Naive thymus-derived CD8-positive, alpha-beta T cell (primary cell): Measurements from ENCODE around the gene TRHDE. TPM values are rescaled to one million over a fixed set of nuclear protein-coding genes. Genes with fewer than 3 reads are reported as not detected.

Source experiments
- ATAC-seq, 2 donors: fragments of 150-1000 bp; cut with Tn5 transposase in 1 of 2; sonication (Bioruptor Pico), chemical (Tn5 transposase) in 1 of 2; 1 replicate in 1 of 2; 2 replicates in 1 of 2; pipeline ENCODE4 v1.10.0; 2021; ENCODE audit warnings: mild to moderate bottlenecking in 2 of 2, moderate library complexity in 2 of 2
- POLR2A ChIA-PET: fragments of 350-600 bp; sonication (Branson Sonifier 250); formaldehyde crosslinking; loops from one replicate; lab custom pipeline; 2021; ENCODE audit warnings: antibody characterized with exemption; lab: Charles Lee
- DNase-seq, 10 donors: peaks; one replicate each; pipeline versions ENCODE4 v3.0.0 to v3.0.0-alpha.2; 2020 to 2022
- H3K27ac Mint-ChIP-seq, 10 donors: one replicate each; pipeline ENCODE4 v1.8.0; 2020 to 2022; ENCODE audit warnings: mild to moderate bottlenecking in 10 of 10, mixed read lengths in 10 of 10, moderate library complexity in 4 of 10, inconsistent platforms in 1 of 10
- H3K27me3 Mint-ChIP-seq, 5 donors: one replicate each; pipeline ENCODE4 v1.8.0; 2021 to 2022; ENCODE audit warnings: mixed read lengths in 5 of 5
- H3K36me3 Mint-ChIP-seq, 3 donors: one replicate each; pipeline ENCODE4 v1.8.0; 2020 to 2022; ENCODE audit warnings: mixed read lengths in 3 of 3, mild to moderate bottlenecking in 2 of 3, inconsistent platforms in 1 of 3
- H3K4me1 Mint-ChIP-seq, 4 donors: one replicate each; pipeline ENCODE4 v1.8.0; 2021 to 2022; ENCODE audit warnings: mixed read lengths in 4 of 4
- H3K4me3 Mint-ChIP-seq, 10 donors: one replicate each; pipeline ENCODE4 v1.8.0; 2020 to 2022; ENCODE audit warnings: mild to moderate bottlenecking in 10 of 10, mixed read lengths in 10 of 10, moderate library complexity in 6 of 10, inconsistent platforms in 1 of 10
- H3K9me3 Mint-ChIP-seq, 9 donors: one replicate each; pipeline ENCODE4 v1.8.0; 2020 to 2022; ENCODE audit warnings: mixed read lengths in 9 of 9, mild to moderate bottlenecking in 3 of 9, inconsistent platforms in 1 of 9, moderate library complexity in 1 of 9
- polyA plus RNA-seq, 3 donors: library from polyadenylated mRNA; unstranded; fragments of 300-500 nt; fragmentation: Illumina TruSeq; gene quantifications; one replicate each; pipeline ENCODE4 v1.2.3, GENCODE V29; 2021
- total RNA-seq, 8 experiments: library from RNA in 2 of 8; stranded (reverse) in 2 of 8; gene quantifications; one replicate each; pipeline ENCODE4 v1.2.3 and lab custom pipeline; 2021 to 2026

The TRHDE gene
- total and polyA plus RNA-seq, 5 experiments from 2014 or later: not detected

GRCh38 chr12:72574138-72574537 is 302.0 kb downstream of the TRHDE start:
- Mint-ChIP-seq H3K4me3 (no peak overlapping the region), H3K27ac (no peak overlapping the region), H3K9me3 (peaks cover 0 to 14% (median 0%) of the 10 kb centered on the region in 9 donors), H3K4me1 (no peaks in the 10 kb centered on the region), H3K27me3 (no peaks in the 10 kb centered on the region), H3K36me3 (no peaks in the 10 kb centered on the region)
- no peak for ATAC-seq
- no peak for DNase-seq
- POLR2A ChIA-PET: no interaction called here

DNA sequence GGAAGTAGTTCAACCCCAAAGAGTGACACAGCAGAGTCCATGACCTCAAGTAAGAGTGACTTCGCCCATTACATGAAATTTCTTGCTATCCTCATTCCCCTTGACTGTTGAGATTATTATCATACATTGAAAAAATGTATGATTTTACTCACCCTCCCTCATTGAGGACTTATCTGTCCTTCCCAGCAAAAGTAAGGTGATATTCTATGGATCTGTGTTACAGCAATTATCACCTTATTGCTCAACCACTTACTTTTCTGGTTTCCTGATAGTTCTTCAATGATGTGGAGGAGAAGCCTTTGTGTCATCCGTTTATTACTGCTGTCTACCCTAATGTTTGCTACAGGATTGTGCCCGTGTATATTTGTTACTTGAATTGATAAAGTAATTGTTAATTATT is 306.2 kb downstream of the TRHDE start:
- Mint-ChIP-seq H3K4me1 (no peaks in the 10 kb centered on the region), H3K9me3 (peaks cover 0 to 14% (median 0%) of the 10 kb centered on the region in 9 donors), H3K36me3 (no peaks in the 10 kb centered on the region), H3K4me3 (no peak overlapping the region), H3K27ac (no peak overlapping the region), H3K27me3 (no peaks in the 10 kb centered on the region)
- ATAC-seq (no peak), DNase-seq (no peak)
- POLR2A ChIA-PET: no interaction called here

GRCh38 chr12:72586456-72586855 is 314.3 kb downstream of the TRHDE start:
- POLR2A ChIA-PET: no interaction called here
- Mint-ChIP-seq H3K36me3 (no peaks in the 10 kb centered on the region), H3K4me3 (no peak overlapping the region), H3K27ac (no peak overlapping the region), H3K4me1 (no peaks in the 10 kb centered on the region), H3K9me3 (peaks cover 0 to 29% (median 8%) of the 10 kb centered on the region in 9 donors), H3K27me3 (no peaks in the 10 kb centered on the region)
- no peak for DNase-seq
- no peak for ATAC-seq

DNA sequence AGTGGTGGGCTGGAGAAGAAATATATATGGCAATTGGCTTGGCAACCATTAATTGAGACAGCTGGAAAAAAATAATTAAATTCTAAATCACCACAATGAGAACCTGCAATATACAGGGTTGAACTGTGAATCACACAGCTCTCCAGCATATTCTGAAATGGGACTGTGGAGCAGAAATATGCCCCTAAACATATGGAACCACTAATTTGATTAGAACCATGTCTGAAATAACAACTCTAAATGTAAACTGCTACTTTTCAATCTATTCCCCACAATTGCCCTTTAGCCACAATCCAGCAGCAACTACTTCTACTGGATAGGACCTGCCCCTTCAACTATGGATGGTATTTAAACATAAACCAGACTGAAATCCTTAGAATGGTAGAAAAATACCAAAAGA is 330.4 kb downstream of the TRHDE start:
- Mint-ChIP-seq H3K4me3 (no peak overlapping the region), H3K27me3 (no peaks in the 10 kb centered on the region), H3K36me3 (no peaks in the 10 kb centered on the region), H3K27ac (no peak overlapping the region), H3K9me3 (peaks cover 0 to 33% (median 9%) of the 10 kb centered on the region in 9 donors), H3K4me1 (no peaks in the 10 kb centered on the region)
- no peak for DNase-seq
- POLR2A ChIA-PET: no interaction called here
- ATAC-seq: no peak

DNA sequence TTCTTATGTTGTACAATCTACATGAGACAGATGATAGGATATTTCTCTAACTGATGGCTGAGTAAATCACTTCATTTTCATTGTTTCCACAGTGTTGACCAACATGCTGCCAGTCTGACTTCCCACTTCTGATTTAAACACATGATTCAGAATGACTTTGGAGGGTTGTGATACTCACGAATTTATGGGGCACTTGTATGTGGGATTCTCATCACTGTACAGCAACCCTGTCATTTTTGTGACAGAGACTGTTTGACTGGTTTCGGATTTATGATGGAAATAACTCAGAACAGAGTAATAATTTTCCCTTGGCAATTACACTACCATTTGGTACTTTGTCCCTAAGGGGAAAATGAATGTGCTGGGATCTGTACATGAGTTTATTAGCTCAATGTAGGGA is 333.8 kb downstream of the TRHDE start:
- ATAC-seq: no peak
- POLR2A ChIA-PET: no interaction called here

GRCh38 chr12:72610342-72610741 is 338.2 kb downstream of the TRHDE start:
- Mint-ChIP-seq H3K27ac (no peak overlapping the region), H3K4me3 (no peak overlapping the region), H3K36me3 (no peaks in the 10 kb centered on the region), H3K9me3 (peaks cover 0 to 9% (median 0%) of the 10 kb centered on the region in 9 donors), H3K27me3 (no peaks in the 10 kb centered on the region), H3K4me1 (no peaks in the 10 kb centered on the region)
- no peak for ATAC-seq
- POLR2A ChIA-PET: no interaction called here
- no peak for DNase-seq

More for the DNA sequence above, 333.8 kb downstream of the TRHDE start:
- H3K27ac Mint-ChIP-seq: no peak overlapping the region
- no peaks in the 10 kb centered on the region for H3K27me3 Mint-ChIP-seq
- no peak overlapping the region for H3K4me3 Mint-ChIP-seq
- no peak for DNase-seq
- H3K4me1 Mint-ChIP-seq: no peaks in the 10 kb centered on the region
- H3K36me3 Mint-ChIP-seq: no peaks in the 10 kb centered on the region
- peaks cover 0 to 22% (median 4%) of the 10 kb centered on the region in 9 donors for H3K9me3 Mint-ChIP-seq

GRCh38 chr12:72610854-72611358 is 338.7 kb downstream of the TRHDE start:
- DNase-seq (no peak), ATAC-seq (no peak)
- Mint-ChIP-seq H3K9me3 (peaks cover 0 to 11% (median 0%) of the 10 kb centered on the region in 9 donors), H3K27me3 (no peaks in the 10 kb centered on the region), H3K27ac (no peak overlapping the region), H3K4me1 (no peaks in the 10 kb centered on the region), H3K36me3 (no peaks in the 10 kb centered on the region), H3K4me3 (no peak overlapping the region)
- POLR2A ChIA-PET: no interaction called here

- POLR2A ChIA-PET: no interaction called here
- no peak overlapping the region for H3K27ac Mint-ChIP-seq
- peaks cover 0 to 11% (median 0%) of the 10 kb centered on the region in 9 donors for H3K9me3 Mint-ChIP-seq
- no peaks in the 10 kb centered on the region for H3K36me3 Mint-ChIP-seq
- H3K27me3 Mint-ChIP-seq: no peaks in the 10 kb centered on the region
- no peak for DNase-seq
- H3K4me3 Mint-ChIP-seq: no peak overlapping the region
- ATAC-seq: no peak
- no peaks in the 10 kb centered on the region for H3K4me1 Mint-ChIP-seq
Measured at GRCh38 chr12:72612171-72612570, 340.0 kb downstream of the TRHDE start.

GRCh38 chr12:72618764-72619163 is 346.6 kb downstream of the TRHDE start:
- Mint-ChIP-seq H3K9me3 (peaks cover 0 to 22% (median 2%) of the 10 kb centered on the region in 9 donors), H3K36me3 (no peaks in the 10 kb centered on the region), H3K4me3 (no peak overlapping the region), H3K4me1 (no peaks in the 10 kb centered on the region), H3K27me3 (no peaks in the 10 kb centered on the region), H3K27ac (no peak overlapping the region)
- ATAC-seq (no peak), DNase-seq (no peak)
- POLR2A ChIA-PET: no interaction called here

DNA sequence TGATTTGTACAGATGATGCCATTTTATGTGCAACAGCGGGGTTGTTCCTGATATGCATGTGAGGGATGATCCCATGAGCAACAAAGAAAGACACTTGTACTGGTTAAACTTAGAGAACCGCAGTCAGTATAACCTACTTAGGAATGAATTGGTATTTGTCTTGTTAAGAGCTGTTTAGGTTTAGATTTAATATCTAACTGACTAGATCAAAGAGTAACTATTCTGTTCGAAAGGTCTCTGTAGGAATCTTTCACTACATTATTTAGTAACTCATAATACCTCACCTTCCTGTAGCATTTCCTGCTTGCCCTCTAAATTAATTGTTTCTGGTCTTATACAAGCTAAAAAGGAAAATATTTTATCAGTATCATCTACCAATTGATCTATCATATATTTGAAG is 350.4 kb downstream of the TRHDE start:
- H3K27ac Mint-ChIP-seq: no peak overlapping the region
- peaks cover 0 to 11% (median 2%) of the 10 kb centered on the region in 9 donors for H3K9me3 Mint-ChIP-seq
- H3K4me1 Mint-ChIP-seq: no peaks in the 10 kb centered on the region

GRCh38 chr12:72631926-72632685 is 359.9 kb downstream of the TRHDE start:
- POLR2A ChIA-PET: no interaction called here
- Mint-ChIP-seq H3K27ac (no peak overlapping the region), H3K36me3 (no peaks in the 10 kb centered on the region), H3K27me3 (no peaks in the 10 kb centered on the region), H3K4me1 (no peaks in the 10 kb centered on the region), H3K9me3 (peaks cover 0 to 11% (median 0%) of the 10 kb centered on the region in 9 donors), H3K4me3 (no peak overlapping the region)
- no peak for DNase-seq
- ATAC-seq: no peak

More for the DNA sequence above, 350.4 kb downstream of the TRHDE start:
- H3K27me3 Mint-ChIP-seq: no peaks in the 10 kb centered on the region
- no peak for DNase-seq
- POLR2A ChIA-PET: no interaction called here
- H3K4me3 Mint-ChIP-seq: no peak overlapping the region
- H3K36me3 Mint-ChIP-seq: no peaks in the 10 kb centered on the region
- no peak for ATAC-seq

- POLR2A ChIA-PET: no interaction called here
- H3K4me3 Mint-ChIP-seq: no peak overlapping the region
- H3K27ac Mint-ChIP-seq: no peak overlapping the region
- no peaks in the 10 kb centered on the region for H3K27me3 Mint-ChIP-seq
- DNase-seq (no peak), ATAC-seq (no peak)
- H3K4me1 Mint-ChIP-seq: no peaks in the 10 kb centered on the region
- H3K9me3 Mint-ChIP-seq: peaks cover 0 to 21% (median 6%) of the 10 kb centered on the region in 9 donors
- H3K36me3 Mint-ChIP-seq: no peaks in the 10 kb centered on the region
Measured at GRCh38 chr12:72642706-72643105, 370.5 kb downstream of the TRHDE start.

GRCh38 chr12:72647139-72647538 is 375.0 kb downstream of the TRHDE start:
- no peaks in the 10 kb centered on the region for H3K4me1 Mint-ChIP-seq
- no peaks in the 10 kb centered on the region for H3K36me3 Mint-ChIP-seq
- H3K27me3 Mint-ChIP-seq: no peaks in the 10 kb centered on the region
- DNase-seq (no peak), ATAC-seq (no peak)
- POLR2A ChIA-PET: no interaction called here
- H3K9me3 Mint-ChIP-seq: peaks cover 0 to 21% (median 9%) of the 10 kb centered on the region in 9 donors
- H3K27ac Mint-ChIP-seq: no peak overlapping the region
- H3K4me3 Mint-ChIP-seq: no peak overlapping the region

DNA sequence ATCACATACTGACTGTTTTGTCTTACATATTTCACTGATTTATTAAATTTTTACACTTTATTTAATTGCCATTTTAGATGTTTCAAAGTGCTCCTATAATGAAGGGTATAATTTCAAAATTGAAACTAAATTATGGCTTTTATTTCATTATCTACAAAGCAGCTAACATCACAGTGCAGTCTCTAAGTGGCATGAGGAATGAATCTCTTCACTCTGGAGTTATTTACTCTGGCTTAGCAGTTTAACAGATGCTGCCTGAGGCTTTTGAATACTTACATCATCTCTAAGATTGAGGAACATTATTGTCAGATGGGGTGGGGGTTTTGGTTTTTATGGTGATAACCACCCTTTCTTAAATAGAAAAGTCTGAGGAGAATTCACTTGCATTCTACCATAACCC is 386.4 kb downstream of the TRHDE start:
- Mint-ChIP-seq H3K4me3 (no peak overlapping the region), H3K9me3 (peaks cover 0 to 12% (median 0%) of the 10 kb centered on the region in 9 donors), H3K4me1 (no peaks in the 10 kb centered on the region), H3K27ac (no peak overlapping the region), H3K27me3 (no peaks in the 10 kb centered on the region), H3K36me3 (no peaks in the 10 kb centered on the region)
- DNase-seq: no peak
- no peak for ATAC-seq
- POLR2A ChIA-PET: no interaction called here
